HG03565 (cell line): ENCODE results near the gene VAPB.
"Not testable (repeated sequence)": the region's sequence is repeated elsewhere in the genome, so short reads cannot be mapped to it uniquely, and the experiment has no call there.

Source experiments
- ATAC-seq: cut with Tn5 transposase; IDR thresholded peaks from one replicate; pipeline ENCODE4 v1.9.1; 2021; ENCODE audit warnings: mild to moderate bottlenecking, moderate library complexity; ENCODE audit not compliant: unreplicated experiment

Gene VAPB, protein sequence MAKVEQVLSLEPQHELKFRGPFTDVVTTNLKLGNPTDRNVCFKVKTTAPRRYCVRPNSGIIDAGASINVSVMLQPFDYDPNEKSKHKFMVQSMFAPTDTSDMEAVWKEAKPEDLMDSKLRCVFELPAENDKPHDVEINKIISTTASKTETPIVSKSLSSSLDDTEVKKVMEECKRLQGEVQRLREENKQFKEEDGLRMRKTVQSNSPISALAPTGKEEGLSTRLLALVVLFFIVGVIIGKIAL

DNA sequence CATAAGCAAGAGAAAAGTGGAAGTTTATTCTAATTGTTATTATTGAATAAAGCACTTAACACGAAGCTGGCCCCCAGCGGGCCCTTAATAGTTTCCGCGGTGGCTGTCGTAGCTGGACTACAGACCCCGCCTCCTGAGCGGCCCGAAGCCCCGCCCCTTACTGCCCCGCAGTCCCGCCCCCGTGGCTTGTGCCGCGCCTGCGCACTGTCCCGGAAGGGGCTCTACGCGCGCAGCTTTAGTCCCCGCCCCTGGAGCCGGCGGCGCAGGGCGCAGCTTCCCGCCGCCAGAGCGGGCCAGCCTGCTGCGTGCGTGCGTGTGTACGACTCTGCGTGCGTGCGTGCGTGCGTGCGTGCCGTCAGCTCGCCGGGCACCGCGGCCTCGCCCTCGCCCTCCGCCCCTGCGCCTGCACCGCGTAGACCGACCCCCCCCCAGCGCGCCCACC, at the start of gene VAPB:
TSS of gene VAPB (plus strand) at position 348 of the 442 bp plus-strand sequence. CDS start 231 bp downstream, outside the sequence.
- peak; percentile 85 for ATAC-seq

GRCh38 chr20:58339741-58340140, 49.3 kb upstream of the VAPB start:
- no peak for ATAC-seq

GRCh38 chr20:58340151-58340550, 48.9 kb upstream of the VAPB start:
- no peak for ATAC-seq

DNA sequence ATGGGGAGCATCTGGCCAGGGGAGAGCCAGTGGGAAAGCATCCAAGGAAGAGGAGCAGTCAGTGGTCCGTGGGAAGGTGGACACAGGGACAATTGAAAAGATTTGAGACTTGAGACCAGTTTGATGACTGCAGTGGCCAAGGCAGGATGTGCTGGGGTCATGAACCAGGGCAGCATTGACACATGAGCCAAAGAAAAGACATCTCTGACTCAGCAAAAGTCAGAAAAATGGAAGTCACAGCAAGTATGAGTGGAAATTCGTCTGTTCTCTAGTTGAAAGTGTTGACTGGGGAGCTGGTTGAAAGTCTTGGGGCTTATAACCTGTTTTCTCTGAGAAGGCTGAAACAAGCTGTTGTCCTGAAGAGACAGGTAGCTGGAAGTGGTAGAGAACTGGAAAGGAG, 48.2 kb upstream of the VAPB start:
- no peak for ATAC-seq

DNA sequence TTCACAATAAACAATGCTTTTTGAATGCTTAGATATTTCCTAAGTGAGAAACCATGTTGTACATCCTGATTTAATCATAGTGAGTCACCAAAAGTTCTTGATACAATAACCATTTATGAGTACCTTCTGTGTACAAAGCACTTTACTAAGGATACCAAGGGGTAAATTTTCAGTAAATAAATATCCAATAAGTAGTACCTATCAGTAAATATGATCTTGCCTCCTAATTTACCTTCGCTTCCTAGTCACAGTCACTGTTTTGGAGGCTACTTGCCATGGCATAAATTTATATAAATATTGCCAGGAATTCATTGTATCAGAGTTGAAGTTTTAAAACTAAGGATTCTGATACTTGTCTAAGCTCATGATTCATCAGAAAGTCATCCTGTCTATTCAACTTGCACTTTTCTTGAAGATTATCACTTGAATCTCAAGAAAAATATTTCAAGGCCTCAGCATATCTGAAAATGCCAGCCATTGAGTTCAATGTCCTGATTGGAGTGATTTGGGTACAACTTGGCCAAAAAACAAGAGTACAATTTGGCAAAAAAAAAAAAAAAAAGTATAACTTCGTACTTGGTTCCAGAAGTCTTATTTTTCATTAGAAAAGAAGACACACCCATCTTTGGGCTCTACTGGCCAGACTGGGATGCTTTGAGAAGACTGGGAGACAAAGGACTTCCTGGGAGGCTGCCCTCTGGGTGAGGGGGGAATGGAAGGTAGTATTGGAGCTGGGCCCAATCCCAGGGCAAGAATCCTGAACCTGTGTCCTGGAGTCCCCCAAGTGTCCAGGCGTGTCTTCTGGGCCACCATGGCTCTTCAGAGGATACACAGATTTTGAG, 46.7 kb upstream of the VAPB start:
- no peak for ATAC-seq

GRCh38 chr20:58344741-58345140, 44.3 kb upstream of the VAPB start:
- no peak for ATAC-seq

GRCh38 chr20:58349570-58349969, 39.5 kb upstream of the VAPB start:
- peak; percentile 43 for ATAC-seq

GRCh38 chr20:58352468-58352867, 36.6 kb upstream of the VAPB start:
- no peak for ATAC-seq

- no peak for ATAC-seq
These were observed 29.6 kb upstream of the VAPB start for GRCh38 chr20:58359441-58359840.

DNA sequence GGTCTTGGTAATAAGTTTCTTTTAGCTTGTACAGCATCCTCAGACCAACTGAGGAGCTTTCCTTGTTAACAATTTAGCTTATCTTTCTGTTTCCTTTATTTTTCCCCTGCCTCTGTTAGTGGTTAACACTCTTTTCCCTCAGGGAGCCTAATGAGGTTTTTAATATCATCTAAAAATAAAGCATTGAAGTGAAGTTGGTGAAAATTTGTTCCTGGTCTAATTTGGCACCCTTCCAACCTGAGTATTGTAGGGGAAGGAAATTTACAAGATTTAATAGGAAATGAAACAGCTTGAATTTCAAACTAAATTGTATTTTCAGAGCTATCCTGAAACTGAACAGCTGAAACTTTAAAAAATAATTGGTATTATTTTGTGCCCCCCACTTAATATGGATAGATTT, 28.1 kb upstream of the VAPB start:
- no peak for ATAC-seq

GRCh38 chr20:58361481-58362205, 27.4 kb upstream of the VAPB start:
- no peak for ATAC-seq

DNA sequence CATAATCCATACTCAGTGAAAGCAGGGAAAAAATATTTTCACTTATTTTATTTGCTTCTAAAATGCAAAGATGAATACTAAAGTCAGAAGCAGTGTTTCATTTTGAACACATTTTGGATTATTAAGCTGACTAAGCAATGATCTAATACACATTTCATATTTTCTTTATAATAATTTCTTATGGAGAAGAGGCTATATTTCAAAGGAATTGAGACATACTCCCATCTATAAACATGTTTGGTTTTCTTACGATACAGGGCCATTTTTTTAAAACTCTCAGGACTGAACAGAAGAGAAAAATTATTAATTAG, 26.9 kb upstream of the VAPB start:
- ATAC-seq, result no peak

DNA sequence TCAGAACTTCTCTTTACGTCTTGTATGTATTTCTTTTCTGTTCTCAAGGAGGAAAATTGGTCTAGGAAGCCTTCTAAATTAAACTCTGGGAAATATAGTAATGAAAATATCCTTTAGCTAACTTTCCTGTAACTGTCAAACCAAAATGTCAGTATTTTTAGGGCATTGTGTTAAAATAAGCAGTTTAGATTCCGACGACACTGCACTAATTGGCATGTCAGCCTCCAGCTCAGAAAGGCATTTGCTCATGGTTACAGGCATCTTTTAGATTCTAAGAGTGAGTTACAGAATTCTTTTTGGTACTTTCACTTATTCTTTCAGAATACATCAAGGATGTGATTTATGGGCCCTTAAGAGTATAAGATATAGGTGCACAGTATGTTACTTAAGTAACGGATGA, 26.1 kb upstream of the VAPB start:
- ATAC-seq, result no peak

DNA sequence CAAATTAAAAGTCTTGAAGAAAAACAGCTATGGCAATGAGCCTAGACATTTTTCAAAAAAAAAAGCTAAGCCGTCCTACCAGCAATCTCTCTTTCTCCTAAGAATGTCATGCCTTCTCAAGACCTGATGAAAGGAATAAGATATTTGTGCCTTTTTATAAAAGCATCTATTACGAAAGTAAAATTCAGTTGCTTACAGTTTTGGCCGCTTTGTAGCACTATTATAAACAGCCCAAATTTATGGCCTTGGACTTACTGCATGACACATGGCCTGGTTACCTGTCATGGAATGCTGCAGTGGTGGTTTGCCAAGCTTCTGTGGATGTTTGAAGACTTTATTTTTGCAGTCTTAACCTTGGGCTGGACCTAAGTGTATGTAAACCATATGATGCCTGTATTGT, 22.2 kb upstream of the VAPB start:
- no peak for ATAC-seq

- ATAC-seq, result no peak
These were observed 16.2 kb upstream of the VAPB start for GRCh38 chr20:58372806-58373205.

- ATAC-seq, result not testable (repeated sequence)
These were observed 15.7 kb upstream of the VAPB start for GRCh38 chr20:58373296-58373695.

DNA sequence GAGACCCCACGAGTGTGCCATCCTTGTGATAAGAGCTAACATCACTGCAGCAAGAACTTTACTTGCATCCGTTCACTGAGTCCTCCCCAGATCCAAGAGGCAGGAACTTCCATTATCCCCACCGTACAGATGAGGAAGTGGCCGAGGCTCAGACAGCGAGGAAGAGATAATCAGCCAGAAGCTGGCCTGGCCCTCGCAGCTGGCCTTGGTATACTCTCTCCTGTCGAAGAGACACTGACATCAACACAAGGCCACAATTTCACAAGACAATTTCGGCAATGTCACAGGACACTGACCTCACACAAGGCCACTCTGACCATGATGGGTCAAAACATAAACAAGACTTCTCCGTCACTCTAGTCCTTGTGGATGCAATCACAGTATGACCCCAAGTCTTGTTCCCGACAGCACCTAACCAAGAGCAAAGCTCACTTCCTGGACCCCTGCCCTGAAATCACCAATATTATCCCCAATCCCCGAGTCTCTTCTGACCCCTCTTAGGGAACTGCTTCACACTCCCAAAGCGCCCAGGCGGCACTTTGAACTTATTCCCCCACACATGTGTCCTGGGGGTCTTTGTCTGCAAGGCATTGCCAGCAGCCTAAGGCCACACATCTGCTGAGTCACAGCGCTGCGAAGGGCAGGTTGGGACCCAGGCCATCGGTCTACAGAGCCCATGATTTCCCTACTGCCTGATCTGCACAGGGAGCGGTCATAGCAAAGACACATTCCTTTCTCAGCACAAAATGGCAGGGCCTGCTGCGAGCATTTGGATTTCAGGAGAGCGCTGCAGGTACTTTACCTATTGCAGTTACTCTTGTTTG, 14.8 kb upstream of the VAPB start:
- ATAC-seq, result no peak

DNA sequence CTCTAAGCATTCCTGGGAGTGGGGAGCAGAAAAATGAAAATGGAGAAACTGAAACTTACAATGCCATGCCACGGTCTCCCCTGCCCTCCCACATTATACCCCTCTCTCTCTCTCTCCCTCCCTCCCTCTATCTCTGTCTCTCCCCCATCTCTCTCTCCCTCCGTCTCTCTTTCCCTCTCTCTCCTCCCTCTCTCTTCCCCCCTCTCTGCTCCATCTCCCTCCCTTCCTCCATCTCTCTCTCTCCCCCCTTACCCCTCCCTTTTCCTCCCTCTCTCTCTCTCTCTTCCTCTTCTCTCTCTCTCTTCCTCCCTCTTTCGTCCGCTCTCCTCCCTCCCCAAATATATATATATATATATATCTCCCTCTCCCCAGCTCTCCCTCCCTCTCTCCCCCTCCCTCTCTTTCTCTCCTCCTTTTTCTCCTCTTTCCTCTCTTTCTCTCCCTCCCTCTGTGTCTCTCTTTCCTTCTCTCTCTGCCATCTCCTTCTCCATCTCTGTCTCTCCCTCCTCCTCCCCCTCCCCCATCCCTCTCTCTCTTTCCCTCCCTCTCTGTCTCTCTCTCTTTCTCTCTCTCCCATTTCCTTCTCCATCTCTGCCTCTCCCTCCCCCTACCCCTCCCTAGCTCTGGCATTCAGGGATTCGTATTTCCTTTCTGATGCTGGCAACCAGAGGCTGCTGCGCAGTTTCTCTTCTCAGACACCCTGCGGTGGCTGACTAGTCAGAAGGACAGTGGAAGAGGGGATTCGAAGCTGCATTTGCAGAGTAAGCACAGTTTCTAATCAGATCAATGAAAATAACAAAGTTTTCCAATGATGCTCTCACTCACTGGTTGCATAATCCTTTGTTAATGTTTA, 13.9 kb upstream of the VAPB start:
- ATAC-seq, result no peak

DNA sequence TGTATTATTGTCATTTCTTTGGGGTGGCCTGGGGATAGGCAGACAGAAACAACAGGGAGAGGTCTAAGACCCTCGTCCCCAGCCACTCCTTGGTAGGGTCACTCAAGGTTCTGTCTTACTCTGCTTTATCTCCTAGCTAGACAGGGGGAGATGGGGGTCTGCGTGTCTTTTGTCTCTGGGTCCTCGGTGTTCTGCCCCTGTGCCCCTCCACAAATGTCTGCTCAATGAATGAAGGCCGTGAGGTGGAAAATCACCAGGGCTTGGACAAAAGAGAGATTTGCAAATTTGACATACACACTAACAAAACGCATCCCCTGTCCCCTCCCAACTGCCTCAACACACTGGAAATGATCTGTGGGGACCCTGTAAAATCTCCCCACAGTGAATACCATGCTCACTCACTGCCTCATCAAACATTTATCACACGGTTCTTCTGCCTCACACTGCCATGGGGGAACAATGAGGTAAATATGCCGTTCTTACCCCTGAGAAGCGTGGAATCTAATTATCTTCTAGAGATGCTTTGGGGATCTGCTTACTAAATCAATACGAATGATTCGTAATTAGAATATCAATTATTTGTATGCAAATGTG, 13.2 kb upstream of the VAPB start:
- ATAC-seq, result no peak

- no peak for ATAC-seq
These were observed 12.0 kb upstream of the VAPB start for GRCh38 chr20:58377017-58377416.
